Activated T-helper 1 cell treated with anti-CD3 and anti-CD28 coated beads, Interleukin-12 subunit alpha, Interleukin-12 subunit beta, Interleukin-2, Interleukin-4 antibody, amounts not matched to agents 30 ng/mL and 10 ng/mL and 1 ng/mL, durations not matched to agents 14 hours and 24 hours and 36 hours (primary cell): ENCODE measurements around the gene DISP3. TPM values are rescaled to one million over a fixed set of nuclear protein-coding genes. Genes with fewer than 3 reads are reported as not detected.

Experiments used
- DNase-seq: peaks from one replicate; pipeline ENCODE4 v3.0.0; 2021; ENCODE audit warnings: low spot score
- H3K27ac Mint-ChIP-seq: one replicate; pipeline ENCODE4 v1.8.0; 2021; ENCODE audit warnings: mild to moderate bottlenecking, mixed read lengths
- H3K27me3 Mint-ChIP-seq: one replicate; pipeline ENCODE4 v1.8.0; 2022; ENCODE audit warnings: mild to moderate bottlenecking, moderate library complexity, mixed read lengths; ENCODE audit not compliant: insufficient read depth
- H3K36me3 Mint-ChIP-seq: one replicate; pipeline ENCODE4 v1.8.0; 2021; ENCODE audit warnings: low read depth, mixed read lengths
- H3K4me1 Mint-ChIP-seq: one replicate; pipeline ENCODE4 v1.8.0; 2021; ENCODE audit warnings: low read depth, mixed read lengths
- H3K4me3 Mint-ChIP-seq: one replicate; pipeline ENCODE4 v1.8.0; 2021; ENCODE audit warnings: mild to moderate bottlenecking, moderate library complexity, mixed read lengths
- H3K9me3 Mint-ChIP-seq: one replicate; pipeline ENCODE4 v1.8.0; 2021; ENCODE audit warnings: mixed read lengths
- intact Hi-C: fragments of 100-400 bp; cut with micrococcal nuclease; formaldehyde crosslinking; loops from one replicate; pipeline ENCODE4 v1.15.1; 2024
- total RNA-seq: library from RNA; stranded (reverse); gene quantifications from 2 replicates; pipeline ENCODE4 v1.2.3, GENCODE V29; 2022

DISP3 gene
- total RNA-seq, 1 donor from 2014 or later, result 0.41 TPM

DNA sequence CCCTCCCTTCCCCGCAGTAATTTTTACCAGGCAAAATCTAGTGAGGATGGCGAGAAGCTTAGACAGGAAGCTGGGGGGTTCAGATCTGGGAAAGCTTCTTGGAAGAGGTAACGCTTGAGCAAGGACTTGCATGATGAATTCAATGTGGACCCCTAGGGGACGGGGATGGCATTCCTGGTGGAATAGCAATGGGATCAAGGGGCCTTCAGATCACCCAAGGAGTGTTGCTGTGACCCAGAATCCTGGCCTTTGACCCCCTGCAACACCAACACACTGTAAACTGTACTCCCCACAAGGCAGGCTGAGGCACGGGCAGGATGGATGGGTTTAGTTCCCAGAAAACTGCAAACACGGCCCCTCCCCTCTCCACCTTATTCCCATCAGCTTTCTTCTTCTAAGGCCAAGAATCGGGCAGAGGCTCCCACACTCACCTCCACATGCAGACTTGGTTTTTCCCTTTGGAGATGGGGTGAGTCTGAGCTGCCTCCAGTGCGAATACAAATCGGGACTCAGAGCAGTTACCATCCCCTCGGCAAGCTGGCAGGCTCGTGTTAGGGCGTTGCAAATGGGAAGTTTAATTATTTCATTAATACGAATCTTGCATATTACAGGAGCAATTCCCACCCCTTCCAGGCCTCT, 20.1 kb downstream of the DISP3 start:
- DNase-seq, result no peak
- Mint-ChIP-seq H3K27ac (no peak overlapping the region), H3K27me3 (peaks cover 2% of the 10 kb centered on the region), H3K9me3 (peaks cover 12% of the 10 kb centered on the region), H3K4me1 (no peaks in the 10 kb centered on the region), H3K36me3 (no peaks in the 10 kb centered on the region), H3K4me3 (no peak overlapping the region)
- intact Hi-C loops, result no loop called here

GRCh38 chr1:11499601-11500331, 20.8 kb downstream of the DISP3 start:
- Mint-ChIP-seq H3K9me3 (peaks cover 18% of the 10 kb centered on the region), H3K27me3 (peaks cover 2% of the 10 kb centered on the region), H3K27ac (no peak overlapping the region), H3K4me1 (no peaks in the 10 kb centered on the region), H3K36me3 (no peaks in the 10 kb centered on the region), H3K4me3 (no peak overlapping the region)
- no peak for DNase-seq
- intact Hi-C loops, result no loop called here

- H3K27me3 Mint-ChIP-seq, result peaks cover 2% of the 10 kb centered on the region
- intact Hi-C loops, result no loop called here
- no peak overlapping the region for H3K27ac Mint-ChIP-seq
- no peak for DNase-seq
- H3K36me3 Mint-ChIP-seq, result no peaks in the 10 kb centered on the region
- no peak overlapping the region for H3K4me3 Mint-ChIP-seq
- H3K4me1 Mint-ChIP-seq, result no peaks in the 10 kb centered on the region
- H3K9me3 Mint-ChIP-seq, result peaks cover 28% of the 10 kb centered on the region
These were observed 21.9 kb downstream of the DISP3 start for GRCh38 chr1:11500881-11501280.

DNA sequence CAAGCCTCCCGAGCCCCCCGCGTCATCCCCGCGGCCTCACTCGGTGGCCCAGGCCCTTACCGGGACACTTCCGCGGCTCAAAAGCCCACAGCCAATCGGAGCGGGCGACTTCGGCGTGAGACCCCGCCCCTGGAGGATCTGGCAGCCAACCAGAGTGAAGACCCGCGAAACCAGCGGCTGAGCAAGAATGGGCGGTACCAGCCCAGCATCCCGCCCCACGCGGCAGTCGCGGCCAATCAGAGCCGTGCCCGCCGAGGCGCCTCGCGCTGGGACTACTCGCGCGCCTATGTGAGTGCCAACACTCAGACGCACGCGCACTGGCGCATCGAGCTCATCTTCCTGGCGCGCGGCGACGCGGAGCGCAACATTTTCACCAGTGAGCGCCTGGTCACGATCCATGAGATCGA, 22.5 kb downstream of the DISP3 start:
- no peak for DNase-seq
- Mint-ChIP-seq H3K27me3 (peaks cover 2% of the 10 kb centered on the region), H3K9me3 (peaks cover 34% of the 10 kb centered on the region)

DNA sequence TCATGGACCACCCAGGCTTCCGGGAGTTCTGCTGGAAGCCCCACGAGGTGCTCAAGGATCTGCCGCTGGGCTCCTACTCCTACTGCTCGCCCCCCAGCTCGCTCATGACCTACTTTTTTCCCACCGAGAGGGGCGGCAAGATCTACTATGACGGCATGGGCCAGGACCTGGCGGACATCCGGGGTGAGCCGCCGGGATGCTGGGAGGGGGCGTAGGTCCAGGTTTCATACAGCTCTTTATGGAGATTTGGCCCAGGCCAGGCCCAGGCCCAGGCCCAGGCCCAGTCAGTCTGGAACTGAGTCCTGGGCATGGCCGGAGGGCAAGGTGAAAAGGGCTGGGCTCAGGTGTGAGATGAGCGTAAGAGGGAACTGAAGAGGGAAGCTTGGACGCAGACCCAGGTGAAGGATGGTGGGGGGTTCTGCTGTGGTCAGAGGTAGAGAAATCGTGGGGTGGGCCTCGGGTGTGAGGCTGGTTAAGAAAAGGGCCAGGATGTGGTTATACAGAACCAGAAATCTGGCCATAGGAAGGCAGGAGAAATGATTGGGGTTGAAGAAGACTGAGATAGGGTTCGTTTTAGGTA, 23.0 kb downstream of the DISP3 start:
- Mint-ChIP-seq H3K4me1 (no peaks in the 10 kb centered on the region), H3K36me3 (no peaks in the 10 kb centered on the region), H3K27ac (no peak overlapping the region), H3K27me3 (peaks cover 2% of the 10 kb centered on the region), H3K9me3 (peaks cover 35% of the 10 kb centered on the region), H3K4me3 (peak overlapping the region; percentile 5)
- intact Hi-C loops, result no loop called here
- DNase-seq, result no peak

More for the DNA sequence above, 22.5 kb downstream of the DISP3 start:
- no peaks in the 10 kb centered on the region for H3K36me3 Mint-ChIP-seq
- H3K27ac Mint-ChIP-seq, result no peak overlapping the region
- intact Hi-C loops, result no loop called here
- H3K4me1 Mint-ChIP-seq, result no peaks in the 10 kb centered on the region
- H3K4me3 Mint-ChIP-seq, result peak overlapping the region; percentile 5

DNA sequence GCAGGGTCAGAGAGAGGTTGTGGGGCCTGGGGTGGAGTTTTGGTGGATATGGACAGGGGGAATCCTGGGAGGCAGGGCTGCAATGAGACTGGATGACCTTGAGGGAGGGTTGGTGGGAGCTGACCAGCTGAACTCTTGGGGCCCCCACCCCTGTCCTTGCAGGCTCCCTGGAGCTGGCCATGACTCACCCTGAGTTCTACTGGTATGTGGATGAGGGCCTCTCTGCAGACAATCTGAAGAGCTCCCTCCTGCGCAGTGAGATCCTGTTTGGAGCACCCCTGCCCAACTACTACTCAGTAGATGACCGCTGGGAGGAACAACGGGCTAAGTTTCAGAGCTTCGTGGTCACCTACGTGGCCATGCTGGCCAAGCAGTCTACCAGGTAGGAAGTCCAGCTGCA, 23.6 kb downstream of the DISP3 start:
- Mint-ChIP-seq H3K9me3 (peaks cover 37% of the 10 kb centered on the region), H3K4me3 (no peak overlapping the region)
- no peak for DNase-seq

GRCh38 chr1:11504599-11504998, 25.6 kb downstream of the DISP3 start:
- peaks cover 2% of the 10 kb centered on the region for H3K27me3 Mint-ChIP-seq
- intact Hi-C loops, result no loop called here
- DNase-seq, result no peak
- no peaks in the 10 kb centered on the region for H3K4me1 Mint-ChIP-seq
- peaks cover 41% of the 10 kb centered on the region for H3K9me3 Mint-ChIP-seq
- H3K36me3 Mint-ChIP-seq, result no peaks in the 10 kb centered on the region
- H3K27ac Mint-ChIP-seq, result no peak overlapping the region
- H3K4me3 Mint-ChIP-seq, result no peak overlapping the region

More for the DNA sequence above, 23.6 kb downstream of the DISP3 start:
- no peak overlapping the region for H3K27ac Mint-ChIP-seq
- H3K27me3 Mint-ChIP-seq, result peaks cover 2% of the 10 kb centered on the region
- H3K4me1 Mint-ChIP-seq, result no peaks in the 10 kb centered on the region
- intact Hi-C loops, result no loop called here
- no peaks in the 10 kb centered on the region for H3K36me3 Mint-ChIP-seq

DNA sequence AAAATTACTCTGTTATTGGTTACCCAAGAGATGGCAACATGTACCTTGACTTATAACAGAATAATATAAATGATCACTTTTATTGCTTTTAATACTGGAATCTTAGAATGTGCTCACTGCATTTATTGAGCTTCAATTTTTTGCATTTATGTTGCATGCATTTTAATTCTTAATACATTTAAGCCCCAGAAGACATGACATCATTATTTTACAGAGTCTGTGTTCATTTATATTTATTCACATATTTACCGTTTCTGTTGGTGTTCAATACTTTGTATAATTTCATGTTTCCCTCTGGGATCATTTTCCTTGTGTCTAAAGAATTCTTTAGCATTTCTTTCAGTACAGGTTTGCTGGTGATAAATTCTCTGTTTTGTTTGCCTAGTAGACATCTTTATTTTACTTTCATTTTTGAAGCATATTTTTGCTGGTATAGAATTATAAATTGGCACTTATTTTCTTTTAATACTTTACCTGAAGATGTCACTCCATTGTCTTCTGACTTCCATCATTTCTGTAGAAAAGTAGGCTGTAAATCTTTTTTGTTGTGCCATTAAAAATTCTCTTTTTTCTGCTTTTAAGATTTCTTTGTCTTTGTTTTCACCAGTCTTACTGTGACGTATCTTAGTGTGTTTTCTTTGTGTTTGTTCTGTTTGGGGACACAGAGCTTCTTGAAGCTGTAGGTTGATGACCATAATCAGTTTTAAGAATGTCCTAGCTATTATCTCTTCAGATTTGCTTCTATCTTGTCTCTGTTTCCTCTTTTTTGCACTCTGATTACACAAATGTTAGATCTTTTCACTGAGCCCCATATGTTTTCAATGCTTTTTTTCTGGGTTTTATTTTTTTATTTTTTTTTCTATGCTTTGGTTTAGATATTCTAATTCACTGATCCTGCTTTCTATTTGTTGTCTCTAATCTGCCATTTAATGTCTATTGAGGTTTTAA, 26.9 kb downstream of the DISP3 start:
- Mint-ChIP-seq H3K27me3 (peaks cover 2% of the 10 kb centered on the region), H3K4me3 (no peak overlapping the region), H3K36me3 (no peaks in the 10 kb centered on the region), H3K27ac (no peak overlapping the region), H3K9me3 (peaks cover 41% of the 10 kb centered on the region), H3K4me1 (no peaks in the 10 kb centered on the region)
- intact Hi-C loops, result no loop called here
- no peak for DNase-seq

GRCh38 chr1:11507309-11507708, 28.4 kb downstream of the DISP3 start:
- Mint-ChIP-seq H3K36me3 (no peaks in the 10 kb centered on the region), H3K27ac (no peak overlapping the region), H3K9me3 (peaks cover 35% of the 10 kb centered on the region), H3K4me3 (no peak overlapping the region), H3K27me3 (peaks cover 3% of the 10 kb centered on the region), H3K4me1 (no peaks in the 10 kb centered on the region)
- no peak for DNase-seq
- intact Hi-C loops, result no loop called here

DNA sequence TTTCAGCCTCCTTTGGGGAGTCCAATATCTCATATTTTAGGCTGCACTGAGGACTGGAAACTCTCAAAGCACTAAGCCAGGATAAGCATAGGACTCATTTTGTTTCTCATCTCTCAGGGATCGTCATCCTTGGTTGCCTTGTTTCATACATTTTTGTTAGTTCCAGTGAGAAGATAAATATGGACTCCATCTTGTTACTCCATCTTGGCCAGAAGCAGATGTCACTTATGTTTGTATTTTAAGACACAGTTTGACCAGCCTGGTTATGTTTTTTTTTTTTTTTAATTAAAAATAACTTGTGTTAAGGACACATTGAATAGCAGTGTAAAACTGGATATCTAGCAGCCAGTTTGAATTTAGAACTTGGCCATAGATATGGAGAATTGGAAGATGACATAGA, 34.7 kb downstream of the DISP3 start:
- DNase-seq, result no peak
- H3K9me3 Mint-ChIP-seq, result no peaks in the 10 kb centered on the region
- H3K36me3 Mint-ChIP-seq, result no peaks in the 10 kb centered on the region
- intact Hi-C loops, result no loop called here
- no peak overlapping the region for H3K27ac Mint-ChIP-seq
- H3K27me3 Mint-ChIP-seq, result peaks cover 5% of the 10 kb centered on the region
- no peaks in the 10 kb centered on the region for H3K4me1 Mint-ChIP-seq
- H3K4me3 Mint-ChIP-seq, result no peak overlapping the region

DNA sequence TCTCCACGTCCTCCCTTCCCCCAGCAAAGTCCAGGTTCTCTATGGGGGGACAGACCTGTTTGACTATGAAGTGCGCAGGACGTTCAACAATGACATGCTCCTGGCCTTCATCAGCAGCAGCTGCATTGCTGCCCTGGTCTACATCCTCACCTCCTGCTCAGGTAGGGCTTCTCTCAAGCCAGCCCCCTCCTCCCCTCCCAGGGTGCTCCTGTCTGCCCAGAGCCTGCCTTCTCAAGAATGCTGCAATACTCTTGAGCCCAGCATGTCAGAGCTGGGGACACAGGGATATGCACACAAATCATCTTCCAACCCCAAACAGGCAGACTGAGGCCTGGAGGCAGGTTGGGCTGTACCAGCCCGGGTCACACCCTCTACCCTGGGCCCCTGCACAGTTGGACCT, 35.4 kb downstream of the DISP3 start:
- intact Hi-C loops, result no loop called here
- Mint-ChIP-seq H3K27ac (no peak overlapping the region), H3K36me3 (no peaks in the 10 kb centered on the region), H3K9me3 (no peaks in the 10 kb centered on the region), H3K4me3 (no peak overlapping the region), H3K27me3 (peaks cover 5% of the 10 kb centered on the region), H3K4me1 (no peaks in the 10 kb centered on the region)
- DNase-seq, result no peak

GRCh38 chr1:11515368-11516300, 36.7 kb downstream of the DISP3 start:
- no peak overlapping the region for H3K27ac Mint-ChIP-seq
- H3K27me3 Mint-ChIP-seq, result peaks cover 5% of the 10 kb centered on the region
- no peak for DNase-seq
- no peaks in the 10 kb centered on the region for H3K4me1 Mint-ChIP-seq
- H3K36me3 Mint-ChIP-seq, result no peaks in the 10 kb centered on the region
- H3K4me3 Mint-ChIP-seq, result no peak overlapping the region
- intact Hi-C loops, result no loop called here
- no peaks in the 10 kb centered on the region for H3K9me3 Mint-ChIP-seq
